Effector memory CD4-positive, alpha-beta T cell (primary cell): ENCODE results near the gene NCS1.

Experiments
- DNase-seq, 3 donors: peaks; one replicate each; pipeline ENCODE4 v3.0.0-alpha.2; 2020
- H3K27ac ChIP-seq: 2 replicates; pipeline ENCODE4 v1.7.0; 2013; ENCODE audit warnings: mild to moderate bottlenecking, low read length, moderate library complexity; ENCODE audit not compliant: insufficient read depth, poor library complexity, severe bottlenecking
- H3K27me3 ChIP-seq: replicated peaks from 2 replicates; pipeline ENCODE4 v1.7.0; 2013; ENCODE audit warnings: mild to moderate bottlenecking, low read length; ENCODE audit not compliant: insufficient read depth, control insufficient read depth, poor library complexity, severe bottlenecking
- H3K36me3 ChIP-seq: 2 replicates; pipeline ENCODE4 v1.7.0; 2013; ENCODE audit warnings: mild to moderate bottlenecking, low read length, moderate library complexity; ENCODE audit not compliant: control insufficient read depth, insufficient read depth
- H3K4me1 ChIP-seq: 2 replicates; pipeline ENCODE4 v1.7.0; 2013; ENCODE audit warnings: low read length, mild to moderate bottlenecking; ENCODE audit not compliant: control insufficient read depth, insufficient read depth, poor library complexity, severe bottlenecking
- H3K4me3 ChIP-seq: 2 replicates; pipeline ENCODE4 v1.7.0; 2013; ENCODE audit warnings: low read length, low read depth, mild to moderate bottlenecking; ENCODE audit not compliant: insufficient read depth, poor library complexity, severe bottlenecking
- H3K9me3 ChIP-seq: 2 replicates; pipeline ENCODE4 v1.7.0; 2013; ENCODE audit warnings: mild to moderate bottlenecking, low read length, moderate library complexity; ENCODE audit not compliant: control insufficient read depth

NCS1 gene

DNA sequence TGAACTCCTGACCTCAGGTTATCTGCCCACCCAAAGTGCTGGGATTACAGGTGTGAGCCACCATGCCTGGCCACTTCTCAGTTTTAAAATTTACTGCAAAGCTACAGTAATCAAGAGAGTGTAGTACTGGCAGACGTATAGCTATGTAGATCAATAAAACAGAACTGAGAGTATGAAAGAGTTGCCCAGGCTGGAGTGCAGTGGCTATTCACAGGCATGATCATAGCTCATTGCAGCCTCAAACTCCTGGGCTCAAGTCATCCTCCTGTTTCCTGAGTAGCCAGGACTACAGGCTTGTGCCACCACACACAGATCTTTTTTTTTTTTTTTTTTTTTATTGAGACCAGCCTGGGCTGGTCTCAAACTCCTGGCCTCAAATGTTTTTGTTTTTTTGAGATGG, 26.5 kb upstream of the NCS1 start:
- H3K9me3 ChIP-seq = no peaks in the 10 kb centered on the region
- H3K4me1 ChIP-seq = no peaks in the 10 kb centered on the region
- peaks cover 11% of the 10 kb centered on the region for H3K27me3 ChIP-seq
- no peak for DNase-seq
- no peak overlapping the region for H3K4me3 ChIP-seq
- no peak overlapping the region for H3K27ac ChIP-seq
- H3K36me3 ChIP-seq = no peaks in the 10 kb centered on the region

GRCh38 chr9:130147198-130147597, 25.0 kb upstream of the NCS1 start:
- Histone ChIP-seq H3K4me3 (no peak overlapping the region), H3K9me3 (no peaks in the 10 kb centered on the region), H3K27ac (no peak overlapping the region), H3K27me3 (peaks cover 11% of the 10 kb centered on the region), H3K4me1 (no peaks in the 10 kb centered on the region), H3K36me3 (no peaks in the 10 kb centered on the region)
- no peak for DNase-seq

GRCh38 chr9:130147910-130148309, 24.3 kb upstream of the NCS1 start:
- DNase-seq = no peak

GRCh38 chr9:130149031-130149430, 23.2 kb upstream of the NCS1 start:
- no peaks in the 10 kb centered on the region for H3K4me1 ChIP-seq
- peaks cover 7% of the 10 kb centered on the region for H3K27me3 ChIP-seq
- no peaks in the 10 kb centered on the region for H3K36me3 ChIP-seq
- no peak overlapping the region for H3K4me3 ChIP-seq
- no peak overlapping the region for H3K27ac ChIP-seq
- H3K9me3 ChIP-seq = no peaks in the 10 kb centered on the region
- no peak for DNase-seq

More at GRCh38 chr9:130147910-130148309, 24.3 kb upstream of the NCS1 start:
- no peaks in the 10 kb centered on the region for H3K36me3 ChIP-seq
- H3K27ac ChIP-seq = no peak overlapping the region
- H3K27me3 ChIP-seq = peaks cover 11% of the 10 kb centered on the region
- H3K4me1 ChIP-seq = no peaks in the 10 kb centered on the region
- H3K9me3 ChIP-seq = no peaks in the 10 kb centered on the region
- H3K4me3 ChIP-seq = no peak overlapping the region

GRCh38 chr9:130149654-130150286, 22.4 kb upstream of the NCS1 start:
- no peak for DNase-seq
- H3K9me3 ChIP-seq = no peaks in the 10 kb centered on the region
- H3K4me3 ChIP-seq = no peak overlapping the region
- no peak overlapping the region for H3K27ac ChIP-seq
- no peaks in the 10 kb centered on the region for H3K36me3 ChIP-seq
- no peaks in the 10 kb centered on the region for H3K4me1 ChIP-seq
- H3K27me3 ChIP-seq = no peaks in the 10 kb centered on the region

- no peak overlapping the region for H3K4me3 ChIP-seq
- H3K27me3 ChIP-seq = no peaks in the 10 kb centered on the region
- DNase-seq = no peak
- no peaks in the 10 kb centered on the region for H3K9me3 ChIP-seq
- no peaks in the 10 kb centered on the region for H3K36me3 ChIP-seq
- no peak overlapping the region for H3K27ac ChIP-seq
- no peaks in the 10 kb centered on the region for H3K4me1 ChIP-seq
Measured at GRCh38 chr9:130150779-130151382, 21.3 kb upstream of the NCS1 start.

DNA sequence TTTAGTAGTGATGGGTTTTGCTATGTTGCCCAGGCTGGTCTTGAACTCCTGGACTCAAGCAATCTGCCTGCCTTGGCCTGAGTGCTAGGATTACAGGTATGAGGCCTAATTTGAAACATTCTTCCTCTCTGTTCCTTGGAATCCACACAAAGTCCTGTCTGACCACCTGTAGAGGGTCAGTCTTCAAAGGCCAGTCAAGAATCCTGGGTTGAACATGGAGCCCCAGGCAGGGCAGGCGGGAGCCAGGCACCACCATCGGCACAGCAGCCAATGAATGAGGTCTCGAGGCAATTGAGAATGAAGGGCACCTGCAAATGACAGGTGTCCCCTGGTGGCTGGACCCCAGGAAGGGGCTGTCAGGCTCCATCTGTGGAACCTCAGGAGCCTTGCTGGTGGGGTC, 17.4 kb upstream of the NCS1 start:
- Histone ChIP-seq H3K9me3 (no peaks in the 10 kb centered on the region), H3K27me3 (no peaks in the 10 kb centered on the region), H3K4me1 (no peaks in the 10 kb centered on the region), H3K4me3 (no peak overlapping the region), H3K27ac (no peak overlapping the region), H3K36me3 (no peaks in the 10 kb centered on the region)
- no peak for DNase-seq

- H3K27ac ChIP-seq = no peak overlapping the region
- H3K27me3 ChIP-seq = no peaks in the 10 kb centered on the region
Measured at GRCh38 chr9:130155647-130156046, 16.6 kb upstream of the NCS1 start.

GRCh38 chr9:130156672-130157071, 15.5 kb upstream of the NCS1 start:
- no peak for DNase-seq
- H3K4me3 ChIP-seq = no peak overlapping the region

More at GRCh38 chr9:130155647-130156046, 16.6 kb upstream of the NCS1 start:
- Histone ChIP-seq H3K4me1 (no peaks in the 10 kb centered on the region), H3K9me3 (no peaks in the 10 kb centered on the region), H3K36me3 (no peaks in the 10 kb centered on the region), H3K4me3 (no peak overlapping the region)
- DNase-seq = no peak

GRCh38 chr9:130157079-130157478, 15.1 kb upstream of the NCS1 start:
- Histone ChIP-seq H3K27me3 (no peaks in the 10 kb centered on the region), H3K4me3 (no peak overlapping the region), H3K9me3 (no peaks in the 10 kb centered on the region), H3K27ac (no peak overlapping the region), H3K36me3 (no peaks in the 10 kb centered on the region), H3K4me1 (no peaks in the 10 kb centered on the region)
- no peak for DNase-seq

More at GRCh38 chr9:130156672-130157071, 15.5 kb upstream of the NCS1 start:
- Histone ChIP-seq H3K27ac (no peak overlapping the region), H3K4me1 (no peaks in the 10 kb centered on the region), H3K9me3 (no peaks in the 10 kb centered on the region), H3K36me3 (no peaks in the 10 kb centered on the region), H3K27me3 (no peaks in the 10 kb centered on the region)
